Stomach (tissue), 4 donors: ENCODE results near the gene GPC4.

Source experiments
- CTCF ChIP-seq, 7 experiments: fragments of 450-650 bp in 4 of 7; fragments of 200-600 bp in 3 of 7; sonication (generic) in 3 of 7; IDR thresholded peaks; one replicate each; pipeline ENCODE4 v1.5.1; 2016 to 2019; ENCODE audit warnings: antibody characterized with exemption in 7 of 7, control low read depth in 2 of 7, mild to moderate bottlenecking in 1 of 7
- EP300 ChIP-seq: sonication (generic); formaldehyde crosslinking; IDR thresholded peaks from one replicate; pipeline ENCODE4 v1.6.1; 2017; ENCODE audit warnings: antibody characterized with exemption
- POLR2A ChIP-seq, 4 donors: fragments of 450-650 bp; IDR thresholded peaks; one replicate each; pipeline ENCODE4 v1.6.1; 2016; ENCODE audit warnings: antibody characterized with exemption in 4 of 4, control low read depth in 2 of 4, mild to moderate bottlenecking in 1 of 4, moderate library complexity in 1 of 4
- POLR2AphosphoS5 ChIP-seq, 3 donors: sonication (generic); formaldehyde crosslinking; IDR thresholded peaks; one replicate each; pipeline ENCODE4 v1.6.1; 2016; ENCODE audit warnings: antibody characterized with exemption in 3 of 3

- TF ChIP-seq CTCF (IDR thresholded peaks at IDR 0.05) (no peak), POLR2A (IDR thresholded peaks at IDR 0.05) (no peak), EP300 (no peak), POLR2AphosphoS5 (IDR thresholded peaks at IDR 0.05) (no peak)
These were observed 142.1 kb downstream of the GPC4 start for GRCh38 chrX:133273180-133273579.
